SK-N-SH treated with all-trans-retinoic acid at 6 μM for 48 hours (cell line): ENCODE measurements around the gene TYW1B.

Experiments
- ATAC-seq: fragments of 200-7000 bp; cut with Tn5 transposase; 3 replicates; pipeline ENCODE4 v1.9.1; 2020; ENCODE audit warnings: mild to moderate bottlenecking, moderate library complexity
- ARNTL ChIP-seq: fragments of 450-650 bp; formaldehyde crosslinking; IDR thresholded peaks from 2 replicates; pipeline ENCODE4 v1.5.0; 2020; ENCODE audit warnings: low read depth, mild to moderate bottlenecking, moderate library complexity, borderline replicate concordance
- BACH2 ChIP-seq: fragments of 250-450 bp; sonication (Bioruptor Pico); IDR thresholded peaks from 2 replicates; pipeline ENCODE4 v1.9.0; 2021; ENCODE audit warnings: mild to moderate bottlenecking, borderline replicate concordance
- CREB5 ChIP-seq: fragments of 250-450 bp; sonication (Bioruptor Pico); IDR thresholded peaks from 2 replicates; pipeline ENCODE4 v1.5.1; 2020; ENCODE audit warnings: low read depth, mild to moderate bottlenecking, moderate library complexity
- CSDC2 ChIP-seq: fragments of 250-450 bp; sonication (Bioruptor Pico); IDR thresholded peaks from 2 replicates; pipeline ENCODE4 v1.5.0; 2020; ENCODE audit warnings: mild to moderate bottlenecking, moderate library complexity
- ISL1 ChIP-seq: fragments of 250-450 bp; sonication (Bioruptor Pico); IDR thresholded peaks from 2 replicates; pipeline ENCODE4 v2.1.2; 2022; ENCODE audit warnings: mild to moderate bottlenecking, moderate library complexity
- PPARA ChIP-seq: fragments of 250-450 bp; sonication (Bioruptor Pico); IDR thresholded peaks from 2 replicates; pipeline ENCODE4 v1.5.0; 2020; ENCODE audit warnings: mild to moderate bottlenecking, borderline replicate concordance
- RARB ChIP-seq: fragments of 250-450 bp; sonication (Bioruptor Pico); IDR thresholded peaks from 2 replicates; pipeline ENCODE4 v1.8.0; 2021; ENCODE audit warnings: mild to moderate bottlenecking, moderate library complexity
- SNAI2 ChIP-seq: fragments of 250-450 bp; sonication (Bioruptor Pico); IDR thresholded peaks from 2 replicates; pipeline ENCODE4 v1.5.0; 2020; ENCODE audit warnings: mild to moderate bottlenecking, moderate library complexity
- TCF4 ChIP-seq: fragments of 250-450 bp; sonication (Bioruptor Pico); IDR thresholded peaks from 2 replicates; pipeline ENCODE4 v1.8.0; 2021; ENCODE audit warnings: mild to moderate bottlenecking, moderate library complexity, borderline replicate concordance
- TOX ChIP-seq: fragments of 250-450 bp; sonication (Bioruptor Pico); IDR thresholded peaks from 2 replicates; pipeline ENCODE4 v1.8.0; 2021; ENCODE audit warnings: mild to moderate bottlenecking, moderate library complexity, borderline replicate concordance
- TSHZ2 ChIP-seq: fragments of 250-450 bp; sonication (Bioruptor Pico); IDR thresholded peaks from 2 replicates; pipeline ENCODE4 v1.5.0; 2020; ENCODE audit warnings: mild to moderate bottlenecking, moderate library complexity
- ZC3H10 ChIP-seq: fragments of 250-450 bp; sonication (Bioruptor Pico); IDR thresholded peaks from 2 replicates; pipeline ENCODE4 v1.5.1; 2021; ENCODE audit warnings: mild to moderate bottlenecking, moderate library complexity
- ZFP3 ChIP-seq: fragments of 250-450 bp; sonication (Bioruptor Pico); IDR thresholded peaks from 2 replicates; pipeline ENCODE4 v1.5.0; 2020; ENCODE audit warnings: mild to moderate bottlenecking, moderate library complexity
- ZFP30 ChIP-seq: fragments of 450-650 bp; formaldehyde crosslinking; IDR thresholded peaks from 2 replicates; pipeline ENCODE4 v1.5.0; 2022; ENCODE audit warnings: mild to moderate bottlenecking, moderate library complexity
- ZNF565 ChIP-seq: fragments of 450-650 bp; formaldehyde crosslinking; conservative IDR thresholded peaks from 2 replicates; pipeline ENCODE4 v1.5.0; 2020; ENCODE audit warnings: low read depth, mild to moderate bottlenecking, moderate library complexity
- ZNF70 ChIP-seq: fragments of 450-650 bp; formaldehyde crosslinking; IDR thresholded peaks from 2 replicates; pipeline ENCODE4 v1.5.0; 2020; ENCODE audit warnings: mild to moderate bottlenecking, moderate library complexity
- ZNF8 ChIP-seq: fragments of 450-650 bp; formaldehyde crosslinking; IDR thresholded peaks from 2 replicates; pipeline ENCODE4 v1.5.0; 2020; ENCODE audit warnings: mild to moderate bottlenecking, moderate library complexity
- TF ChIP-seq, protein P1 (sequence below): fragments of 250-450 bp; sonication (Bioruptor Pico); IDR thresholded peaks from 2 replicates; pipeline ENCODE4 v1.5.1; 2021; ENCODE audit warnings: mild to moderate bottlenecking, moderate library complexity
- TF ChIP-seq, protein P2 (sequence below): fragments of 250-450 bp; sonication (Bioruptor Pico); IDR thresholded peaks from 2 replicates; pipeline ENCODE4 v1.8.0; 2021; ENCODE audit warnings: low read depth, mild to moderate bottlenecking, moderate library complexity, borderline replicate concordance

Gene TYW1B

GRCh38 chr7:72540923-72541322 lies 287.1 kb downstream of the TYW1B start:
- ATAC-seq, result no peak
- no peak for TF ChIP-seq PPARA (CRISPR knock-in tag)
- no peak for TF ChIP-seq SNAI2 (CRISPR knock-in tag)
- no peak for TF ChIP-seq ZFP30 (CRISPR knock-in tag)

GRCh38 chr7:72540106-72540611 lies 287.8 kb downstream of the TYW1B start:
- no peak for ATAC-seq

DNA sequence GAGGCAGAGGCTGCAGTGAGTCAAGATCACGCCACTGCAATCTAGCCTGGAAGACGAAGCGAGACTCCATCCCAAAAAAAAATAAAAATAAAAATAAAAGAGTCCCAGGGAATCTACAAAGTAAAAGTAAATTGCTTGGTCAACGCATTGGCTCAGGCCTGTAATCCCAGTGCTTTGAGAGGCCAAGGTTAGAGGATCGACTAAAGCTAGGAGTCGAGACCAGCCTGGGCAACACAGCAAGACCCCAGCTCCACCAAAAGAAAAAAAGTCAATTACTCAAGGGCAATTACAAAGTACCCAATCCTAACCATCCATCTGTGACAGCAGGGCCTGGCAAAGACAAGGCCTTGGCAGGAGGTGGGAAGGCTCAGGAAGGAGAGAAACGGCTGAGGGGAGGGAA lies 288.3 kb downstream of the TYW1B start:
- no peak for ATAC-seq
- TF ChIP-seq, protein P1, sequence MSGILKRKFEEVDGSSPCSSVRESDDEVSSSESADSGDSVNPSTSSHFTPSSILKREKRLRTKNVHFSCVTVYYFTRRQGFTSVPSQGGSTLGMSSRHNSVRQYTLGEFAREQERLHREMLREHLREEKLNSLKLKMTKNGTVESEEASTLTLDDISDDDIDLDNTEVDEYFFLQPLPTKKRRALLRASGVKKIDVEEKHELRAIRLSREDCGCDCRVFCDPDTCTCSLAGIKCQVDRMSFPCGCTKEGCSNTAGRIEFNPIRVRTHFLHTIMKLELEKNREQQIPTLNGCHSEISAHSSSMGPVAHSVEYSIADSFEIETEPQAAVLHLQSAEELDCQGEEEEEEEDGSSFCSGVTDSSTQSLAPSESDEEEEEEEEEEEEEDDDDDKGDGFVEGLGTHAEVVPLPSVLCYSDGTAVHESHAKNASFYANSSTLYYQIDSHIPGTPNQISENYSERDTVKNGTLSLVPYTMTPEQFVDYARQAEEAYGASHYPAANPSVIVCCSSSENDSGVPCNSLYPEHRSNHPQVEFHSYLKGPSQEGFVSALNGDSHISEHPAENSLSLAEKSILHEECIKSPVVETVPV (CRISPR knock-in tag), result no peak
- TF ChIP-seq SNAI2 (CRISPR knock-in tag) (no peak), CREB5 (CRISPR knock-in tag) (no peak), ZNF70 (CRISPR knock-in tag) (no peak), TCF4 (CRISPR knock-in tag) (no peak), ZNF565 (no peak), TOX (CRISPR knock-in tag) (no peak), ZC3H10 (CRISPR knock-in tag) (no peak), RARB (CRISPR knock-in tag) (no peak), ZFP3 (no peak), ARNTL (CRISPR knock-in tag) (no peak), ZNF8 (no peak), ZFP30 (CRISPR knock-in tag) (no peak)
- TF ChIP-seq, protein P2, sequence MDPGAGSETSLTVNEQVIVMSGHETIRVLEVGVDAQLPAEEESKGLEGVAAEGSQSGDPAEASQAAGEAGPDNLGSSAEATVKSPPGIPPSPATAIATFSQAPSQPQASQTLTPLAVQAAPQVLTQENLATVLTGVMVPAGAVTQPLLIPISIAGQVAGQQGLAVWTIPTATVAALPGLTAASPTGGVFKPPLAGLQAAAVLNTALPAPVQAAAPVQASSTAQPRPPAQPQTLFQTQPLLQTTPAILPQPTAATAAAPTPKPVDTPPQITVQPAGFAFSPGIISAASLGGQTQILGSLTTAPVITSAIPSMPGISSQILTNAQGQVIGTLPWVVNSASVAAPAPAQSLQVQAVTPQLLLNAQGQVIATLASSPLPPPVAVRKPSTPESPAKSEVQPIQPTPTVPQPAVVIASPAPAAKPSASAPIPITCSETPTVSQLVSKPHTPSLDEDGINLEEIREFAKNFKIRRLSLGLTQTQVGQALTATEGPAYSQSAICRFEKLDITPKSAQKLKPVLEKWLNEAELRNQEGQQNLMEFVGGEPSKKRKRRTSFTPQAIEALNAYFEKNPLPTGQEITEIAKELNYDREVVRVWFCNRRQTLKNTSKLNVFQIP, result no peak

More at GRCh38 chr7:72540106-72540611, 287.8 kb downstream of the TYW1B start:
- TF ChIP-seq ZNF8 (no peak), CSDC2 (CRISPR knock-in tag) (no peak), CREB5 (CRISPR knock-in tag) (no peak), ZNF565 (no peak), SNAI2 (CRISPR knock-in tag) (no peak), TCF4 (CRISPR knock-in tag) (no peak), ISL1 (CRISPR knock-in tag) (no peak), ZC3H10 (CRISPR knock-in tag) (no peak), TSHZ2 (CRISPR knock-in tag) (no peak), ZFP30 (CRISPR knock-in tag) (no peak), ZNF70 (CRISPR knock-in tag) (no peak), BACH2 (CRISPR knock-in tag) (no peak)
- TF ChIP-seq, protein P1 (CRISPR knock-in tag), result no peak
- TF ChIP-seq, protein P2, result no peak
- TF ChIP-seq, all 23 proteins: peak for 0
